Thyroid gland (tissue), 4 donors: ENCODE measurements around the gene RBMS1.

Experiments used
- POLR2A ChIP-seq, 2 donors: fragments of 450-650 bp; IDR thresholded peaks; one replicate each; pipeline ENCODE4 v1.6.1; 2017; ENCODE audit warnings: antibody characterized with exemption in 2 of 2, mild to moderate bottlenecking in 2 of 2, moderate library complexity in 1 of 2
- TF ChIP-seq, protein P1 (sequence below), 6 experiments: fragments of 200-600 bp in 3 of 6; fragments of 450-650 bp in 3 of 6; sonication (generic) in 3 of 6; IDR thresholded peaks; one replicate each; pipeline ENCODE4 v1.5.1; 2016 to 2019; ENCODE audit warnings: antibody characterized with exemption in 6 of 6, mild to moderate bottlenecking in 2 of 6, inconsistent platforms in 1 of 6, moderate library complexity in 1 of 6

DNA sequence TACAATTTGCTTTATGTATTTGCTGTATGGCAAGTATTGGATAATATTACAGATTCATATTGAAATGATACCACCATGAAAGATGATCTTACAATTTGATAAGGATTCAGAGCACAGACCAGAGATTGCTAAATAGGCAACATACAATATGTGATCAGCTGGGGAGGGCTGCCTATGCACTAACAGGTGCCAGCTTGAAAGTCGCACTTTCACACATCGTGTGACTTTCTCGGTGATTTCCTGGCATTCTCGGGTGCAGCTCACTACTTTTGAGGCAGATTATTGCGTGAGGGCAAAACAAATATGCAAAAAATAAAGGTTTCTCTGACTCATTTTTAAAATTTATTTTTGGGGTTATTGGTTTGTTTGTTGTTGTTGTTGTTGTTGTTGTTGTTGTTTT lies 36.0 kb downstream of the RBMS1 start:
- TF ChIP-seq, protein P1, sequence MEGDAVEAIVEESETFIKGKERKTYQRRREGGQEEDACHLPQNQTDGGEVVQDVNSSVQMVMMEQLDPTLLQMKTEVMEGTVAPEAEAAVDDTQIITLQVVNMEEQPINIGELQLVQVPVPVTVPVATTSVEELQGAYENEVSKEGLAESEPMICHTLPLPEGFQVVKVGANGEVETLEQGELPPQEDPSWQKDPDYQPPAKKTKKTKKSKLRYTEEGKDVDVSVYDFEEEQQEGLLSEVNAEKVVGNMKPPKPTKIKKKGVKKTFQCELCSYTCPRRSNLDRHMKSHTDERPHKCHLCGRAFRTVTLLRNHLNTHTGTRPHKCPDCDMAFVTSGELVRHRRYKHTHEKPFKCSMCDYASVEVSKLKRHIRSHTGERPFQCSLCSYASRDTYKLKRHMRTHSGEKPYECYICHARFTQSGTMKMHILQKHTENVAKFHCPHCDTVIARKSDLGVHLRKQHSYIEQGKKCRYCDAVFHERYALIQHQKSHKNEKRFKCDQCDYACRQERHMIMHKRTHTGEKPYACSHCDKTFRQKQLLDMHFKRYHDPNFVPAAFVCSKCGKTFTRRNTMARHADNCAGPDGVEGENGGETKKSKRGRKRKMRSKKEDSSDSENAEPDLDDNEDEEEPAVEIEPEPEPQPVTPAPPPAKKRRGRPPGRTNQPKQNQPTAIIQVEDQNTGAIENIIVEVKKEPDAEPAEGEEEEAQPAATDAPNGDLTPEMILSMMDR (IDR thresholded peaks at IDR 0.05): no peak
- no peak for TF ChIP-seq POLR2A (IDR thresholded peaks at IDR 0.05)
